H1 (cell line): Measurements from ENCODE around the gene MTFR1L. TPM values are rescaled to one million over a fixed set of nuclear protein-coding genes. Genes with fewer than 3 reads are reported as not detected.

Experiments
- ASH2L ChIP-seq: fragments of 200-600, 300-600 bp; sonication (generic); IDR thresholded peaks from one replicate; pipeline ENCODE4 v1.7.1; 2017; ENCODE audit warnings: low read length
- CBX5 ChIP-seq: fragments of 300-800, 300-1000 bp; sonication (generic); IDR thresholded peaks from 2 replicates; pipeline ENCODE4 v1.7.1; 2016; ENCODE audit warnings: antibody characterized with exemption, low read length, low read depth
- MAFK ChIP-seq: IDR thresholded peaks from 2 replicates; pipeline ENCODE4 v1.6.1; 2012; ENCODE audit warnings: low read depth, mild to moderate bottlenecking, improper control_type of control experiment, low read length
- RAD21 ChIP-seq, 2 experiments: IDR thresholded peaks in 1 of 2; conservative IDR thresholded peaks in 1 of 2; 2 replicates each; pipeline ENCODE4 v1.6.1; 2011; ENCODE audit warnings: low read depth in 2 of 2, low read length in 2 of 2, improper control_type of control experiment in 1 of 2, inconsistent platforms in 1 of 2, mild to moderate bottlenecking in 1 of 2, moderate library complexity in 1 of 2
- RFX5 ChIP-seq: IDR thresholded peaks from 2 replicates; pipeline ENCODE4 v1.6.1; 2011; ENCODE audit warnings: low read depth, low read length, improper control_type of control experiment, borderline replicate concordance
- SIRT6 ChIP-seq: IDR thresholded peaks from one replicate; pipeline ENCODE4 v1.7.1; 2012; ENCODE audit warnings: low read length, inconsistent platforms
- SIX5 ChIP-seq: IDR thresholded peaks from 2 replicates; pipeline ENCODE4 v1.6.1; 2011; ENCODE audit warnings: mild to moderate bottlenecking, low read depth, low read length
- SP1 ChIP-seq: IDR thresholded peaks from 2 replicates; pipeline ENCODE4 v1.6.1; 2011; ENCODE audit warnings: low read depth, low read length
- polyA plus RNA-seq, 7 experiments: library from polyadenylated mRNA; depleted of rRNA in 3 of 7; stranded (reverse) in 5 of 7; unstranded in 2 of 7; fragments of >200 nt in 5 of 7; fragments of 200-250 nt in 2 of 7; gene quantifications; 1 replicate in 5 of 7; 2 replicates in 1 of 7; 4 replicates in 1 of 7; pipeline versions ENCODE4 v1.2.1 to v1.2.3, GENCODE V29; 2011 to 2013; ENCODE audit warnings: missing spikeins in 2 of 7, mixed read lengths in 2 of 7
- total RNA-seq: library from RNA; stranded (reverse); fragmentation: NEBNext Ultra II Directional; extraction: Animal tissue kit (Norgen Biotek cat#: 25700); gene quantifications from 2 replicates; pipeline ENCODE4 v1.2.1, GENCODE V29; 2021
- TF ChIP-seq, protein P1 (sequence below): fragments of 300-600 bp; sonication (generic); IDR thresholded peaks from 2 replicates; pipeline ENCODE4 v1.7.1; 2012; ENCODE audit warnings: low read length, moderate library complexity, mild to moderate bottlenecking, inconsistent platforms; ENCODE audit not compliant: insufficient replicate concordance
- TF ChIP-seq, protein P2 (sequence below): IDR thresholded peaks from 2 replicates; pipeline ENCODE4 v1.6.1; 2012; ENCODE audit warnings: low read length, inconsistent platforms

MTFR1L gene
- total and polyA plus RNA-seq, 2 of the 8 experiments (the other 6 are each of a cell fraction or from before 2014, with no cell fraction given) = 20.8 to 23.1 TPM

DNA sequence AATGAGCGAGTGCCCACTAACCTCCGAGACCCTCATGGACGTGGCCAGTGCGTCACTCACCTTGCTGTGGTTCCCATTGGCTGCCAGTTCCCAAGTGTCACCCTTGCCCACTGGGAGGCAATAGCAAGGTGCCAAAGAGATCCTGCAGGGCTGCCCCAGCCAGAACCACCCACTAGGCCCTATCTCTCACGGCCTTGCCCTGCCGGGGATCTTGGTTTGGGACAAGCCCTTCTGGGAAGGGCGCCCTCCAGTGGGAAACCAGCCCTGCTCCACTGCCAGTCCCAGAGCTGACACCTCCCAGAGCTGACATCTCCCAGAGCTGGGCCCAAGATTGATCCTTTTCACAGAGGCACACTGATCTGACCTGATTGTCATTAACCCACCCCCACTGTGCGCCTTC, 21.8 kb upstream of the MTFR1L start (continued):
- TF ChIP-seq, protein P1, sequence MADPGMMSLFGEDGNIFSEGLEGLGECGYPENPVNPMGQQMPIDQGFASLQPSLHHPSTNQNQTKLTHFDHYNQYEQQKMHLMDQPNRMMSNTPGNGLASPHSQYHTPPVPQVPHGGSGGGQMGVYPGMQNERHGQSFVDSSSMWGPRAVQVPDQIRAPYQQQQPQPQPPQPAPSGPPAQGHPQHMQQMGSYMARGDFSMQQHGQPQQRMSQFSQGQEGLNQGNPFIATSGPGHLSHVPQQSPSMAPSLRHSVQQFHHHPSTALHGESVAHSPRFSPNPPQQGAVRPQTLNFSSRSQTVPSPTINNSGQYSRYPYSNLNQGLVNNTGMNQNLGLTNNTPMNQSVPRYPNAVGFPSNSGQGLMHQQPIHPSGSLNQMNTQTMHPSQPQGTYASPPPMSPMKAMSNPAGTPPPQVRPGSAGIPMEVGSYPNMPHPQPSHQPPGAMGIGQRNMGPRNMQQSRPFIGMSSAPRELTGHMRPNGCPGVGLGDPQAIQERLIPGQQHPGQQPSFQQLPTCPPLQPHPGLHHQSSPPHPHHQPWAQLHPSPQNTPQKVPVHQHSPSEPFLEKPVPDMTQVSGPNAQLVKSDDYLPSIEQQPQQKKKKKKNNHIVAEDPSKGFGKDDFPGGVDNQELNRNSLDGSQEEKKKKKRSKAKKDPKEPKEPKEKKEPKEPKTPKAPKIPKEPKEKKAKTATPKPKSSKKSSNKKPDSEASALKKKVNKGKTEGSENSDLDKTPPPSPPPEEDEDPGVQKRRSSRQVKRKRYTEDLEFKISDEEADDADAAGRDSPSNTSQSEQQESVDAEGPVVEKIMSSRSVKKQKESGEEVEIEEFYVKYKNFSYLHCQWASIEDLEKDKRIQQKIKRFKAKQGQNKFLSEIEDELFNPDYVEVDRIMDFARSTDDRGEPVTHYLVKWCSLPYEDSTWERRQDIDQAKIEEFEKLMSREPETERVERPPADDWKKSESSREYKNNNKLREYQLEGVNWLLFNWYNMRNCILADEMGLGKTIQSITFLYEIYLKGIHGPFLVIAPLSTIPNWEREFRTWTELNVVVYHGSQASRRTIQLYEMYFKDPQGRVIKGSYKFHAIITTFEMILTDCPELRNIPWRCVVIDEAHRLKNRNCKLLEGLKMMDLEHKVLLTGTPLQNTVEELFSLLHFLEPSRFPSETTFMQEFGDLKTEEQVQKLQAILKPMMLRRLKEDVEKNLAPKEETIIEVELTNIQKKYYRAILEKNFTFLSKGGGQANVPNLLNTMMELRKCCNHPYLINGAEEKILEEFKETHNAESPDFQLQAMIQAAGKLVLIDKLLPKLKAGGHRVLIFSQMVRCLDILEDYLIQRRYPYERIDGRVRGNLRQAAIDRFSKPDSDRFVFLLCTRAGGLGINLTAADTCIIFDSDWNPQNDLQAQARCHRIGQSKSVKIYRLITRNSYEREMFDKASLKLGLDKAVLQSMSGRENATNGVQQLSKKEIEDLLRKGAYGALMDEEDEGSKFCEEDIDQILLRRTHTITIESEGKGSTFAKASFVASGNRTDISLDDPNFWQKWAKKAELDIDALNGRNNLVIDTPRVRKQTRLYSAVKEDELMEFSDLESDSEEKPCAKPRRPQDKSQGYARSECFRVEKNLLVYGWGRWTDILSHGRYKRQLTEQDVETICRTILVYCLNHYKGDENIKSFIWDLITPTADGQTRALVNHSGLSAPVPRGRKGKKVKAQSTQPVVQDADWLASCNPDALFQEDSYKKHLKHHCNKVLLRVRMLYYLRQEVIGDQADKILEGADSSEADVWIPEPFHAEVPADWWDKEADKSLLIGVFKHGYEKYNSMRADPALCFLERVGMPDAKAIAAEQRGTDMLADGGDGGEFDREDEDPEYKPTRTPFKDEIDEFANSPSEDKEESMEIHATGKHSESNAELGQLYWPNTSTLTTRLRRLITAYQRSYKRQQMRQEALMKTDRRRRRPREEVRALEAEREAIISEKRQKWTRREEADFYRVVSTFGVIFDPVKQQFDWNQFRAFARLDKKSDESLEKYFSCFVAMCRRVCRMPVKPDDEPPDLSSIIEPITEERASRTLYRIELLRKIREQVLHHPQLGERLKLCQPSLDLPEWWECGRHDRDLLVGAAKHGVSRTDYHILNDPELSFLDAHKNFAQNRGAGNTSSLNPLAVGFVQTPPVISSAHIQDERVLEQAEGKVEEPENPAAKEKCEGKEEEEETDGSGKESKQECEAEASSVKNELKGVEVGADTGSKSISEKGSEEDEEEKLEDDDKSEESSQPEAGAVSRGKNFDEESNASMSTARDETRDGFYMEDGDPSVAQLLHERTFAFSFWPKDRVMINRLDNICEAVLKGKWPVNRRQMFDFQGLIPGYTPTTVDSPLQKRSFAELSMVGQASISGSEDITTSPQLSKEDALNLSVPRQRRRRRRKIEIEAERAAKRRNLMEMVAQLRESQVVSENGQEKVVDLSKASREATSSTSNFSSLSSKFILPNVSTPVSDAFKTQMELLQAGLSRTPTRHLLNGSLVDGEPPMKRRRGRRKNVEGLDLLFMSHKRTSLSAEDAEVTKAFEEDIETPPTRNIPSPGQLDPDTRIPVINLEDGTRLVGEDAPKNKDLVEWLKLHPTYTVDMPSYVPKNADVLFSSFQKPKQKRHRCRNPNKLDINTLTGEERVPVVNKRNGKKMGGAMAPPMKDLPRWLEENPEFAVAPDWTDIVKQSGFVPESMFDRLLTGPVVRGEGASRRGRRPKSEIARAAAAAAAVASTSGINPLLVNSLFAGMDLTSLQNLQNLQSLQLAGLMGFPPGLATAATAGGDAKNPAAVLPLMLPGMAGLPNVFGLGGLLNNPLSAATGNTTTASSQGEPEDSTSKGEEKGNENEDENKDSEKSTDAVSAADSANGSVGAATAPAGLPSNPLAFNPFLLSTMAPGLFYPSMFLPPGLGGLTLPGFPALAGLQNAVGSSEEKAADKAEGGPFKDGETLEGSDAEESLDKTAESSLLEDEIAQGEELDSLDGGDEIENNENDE = no peak
- TF ChIP-seq SIRT6 (no peak), CBX5 (no peak), SP1 (no peak), RAD21 (IDR thresholded peaks at IDR 0.05 in 1 of 2, conservative IDR thresholded peaks at IDR 0.05 in 1 of 2; ENCODE audit: low read depth in 2 of 2, low read length in 2 of 2) (peak; percentile 57 to 74), SIX5 (no peak), MAFK (no peak), RFX5 (no peak), ASH2L (no peak)
- TF ChIP-seq, protein P2, sequence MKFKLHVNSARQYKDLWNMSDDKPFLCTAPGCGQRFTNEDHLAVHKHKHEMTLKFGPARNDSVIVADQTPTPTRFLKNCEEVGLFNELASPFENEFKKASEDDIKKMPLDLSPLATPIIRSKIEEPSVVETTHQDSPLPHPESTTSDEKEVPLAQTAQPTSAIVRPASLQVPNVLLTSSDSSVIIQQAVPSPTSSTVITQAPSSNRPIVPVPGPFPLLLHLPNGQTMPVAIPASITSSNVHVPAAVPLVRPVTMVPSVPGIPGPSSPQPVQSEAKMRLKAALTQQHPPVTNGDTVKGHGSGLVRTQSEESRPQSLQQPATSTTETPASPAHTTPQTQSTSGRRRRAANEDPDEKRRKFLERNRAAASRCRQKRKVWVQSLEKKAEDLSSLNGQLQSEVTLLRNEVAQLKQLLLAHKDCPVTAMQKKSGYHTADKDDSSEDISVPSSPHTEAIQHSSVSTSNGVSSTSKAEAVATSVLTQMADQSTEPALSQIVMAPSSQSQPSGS = no peak
